ENCODE results near the gene GABARAPL2.
"Not testable (repeated sequence)": the region's sequence is repeated elsewhere in the genome, so short reads cannot be mapped to it uniquely, and the experiment has no call there.

GABARAPL2 gene

GRCh38 chr16:75538882-75539565, 27.2 kb upstream of the GABARAPL2 start:
- H3K9ac ChIP-seq (ENCODE audit: low read depth, low read length); H3K4me1 ChIP-seq (ENCODE audit: insufficient read depth, low read length); H3K36me3 ChIP-seq (ENCODE audit: insufficient read depth, low read length); H3K9me3 ChIP-seq (ENCODE audit: control insufficient read depth, insufficient read depth, low read length): not testable (repeated sequence)

GRCh38 chr16:75541236-75541635, 24.9 kb upstream of the GABARAPL2 start:
- H3K4me1 ChIP-seq (ENCODE audit: insufficient read depth, low read length) = no peaks in the 10 kb centered on the region
- no peak overlapping the region for H3K9ac ChIP-seq (ENCODE audit: low read depth, low read length)
- H3K36me3 ChIP-seq (ENCODE audit: insufficient read depth, low read length) = no peaks in the 10 kb centered on the region
- no peaks in the 10 kb centered on the region for H3K9me3 ChIP-seq (ENCODE audit: control insufficient read depth, insufficient read depth, low read length)

GRCh38 chr16:75542462-75542861, 23.7 kb upstream of the GABARAPL2 start:
- not testable (repeated sequence) for H3K9ac ChIP-seq (ENCODE audit: low read depth, low read length); H3K4me1 ChIP-seq (ENCODE audit: insufficient read depth, low read length); H3K9me3 ChIP-seq (ENCODE audit: control insufficient read depth, insufficient read depth, low read length); H3K36me3 ChIP-seq (ENCODE audit: insufficient read depth, low read length)

- not testable (repeated sequence) for H3K9me3 ChIP-seq (ENCODE audit: control insufficient read depth, insufficient read depth, low read length); H3K36me3 ChIP-seq (ENCODE audit: insufficient read depth, low read length); H3K4me1 ChIP-seq (ENCODE audit: insufficient read depth, low read length); H3K9ac ChIP-seq (ENCODE audit: low read depth, low read length)
Observed at GRCh38 chr16:75545879-75546278, 20.3 kb upstream of the GABARAPL2 start.

- H3K9ac ChIP-seq (ENCODE audit: low read depth, low read length) = no peak overlapping the region
- H3K36me3 ChIP-seq (ENCODE audit: insufficient read depth, low read length) = no peaks in the 10 kb centered on the region; the same call in 1 of the 2 replicates
- no peaks in the 10 kb centered on the region for H3K9me3 ChIP-seq (ENCODE audit: control insufficient read depth, insufficient read depth, low read length)
- H3K4me1 ChIP-seq (ENCODE audit: insufficient read depth, low read length) = 0 out of 2 replicates have a peak, but pooled peaks cover 3% of the 10 kb centered on the region
Observed at GRCh38 chr16:75546293-75546692, 19.9 kb upstream of the GABARAPL2 start.

- not testable (repeated sequence) for H3K4me1 ChIP-seq (ENCODE audit: insufficient read depth, low read length); H3K36me3 ChIP-seq (ENCODE audit: insufficient read depth, low read length); H3K9me3 ChIP-seq (ENCODE audit: control insufficient read depth, insufficient read depth, low read length); H3K9ac ChIP-seq (ENCODE audit: low read depth, low read length)
Observed at GRCh38 chr16:75548456-75548855, 17.7 kb upstream of the GABARAPL2 start.

- Histone ChIP-seq H3K36me3 (ENCODE audit: insufficient read depth, low read length) (no peaks in the 10 kb centered on the region; the same call in 1 of the 2 replicates), H3K4me1 (ENCODE audit: insufficient read depth, low read length) (0 out of 2 replicates have a peak, but pooled peaks cover 3% of the 10 kb centered on the region), H3K9me3 (ENCODE audit: control insufficient read depth, insufficient read depth, low read length) (no peaks in the 10 kb centered on the region), H3K9ac (ENCODE audit: low read depth, low read length) (no peak overlapping the region)
Observed at GRCh38 chr16:75550211-75550662, 15.9 kb upstream of the GABARAPL2 start.

GRCh38 chr16:75552951-75553350, 13.2 kb upstream of the GABARAPL2 start:
- no peaks in the 10 kb centered on the region; the same call in 1 of the 2 replicates for H3K36me3 ChIP-seq (ENCODE audit: insufficient read depth, low read length)
- 0 out of 2 replicates have a peak, but pooled peaks cover 3% of the 10 kb centered on the region for H3K4me1 ChIP-seq (ENCODE audit: insufficient read depth, low read length)
- H3K9ac ChIP-seq (ENCODE audit: low read depth, low read length) = no peak overlapping the region
- H3K9me3 ChIP-seq (ENCODE audit: control insufficient read depth, insufficient read depth, low read length) = no peaks in the 10 kb centered on the region

- no peaks in the 10 kb centered on the region for H3K9me3 ChIP-seq (ENCODE audit: control insufficient read depth, insufficient read depth, low read length)
- peaks cover 3% of the 10 kb centered on the region; the same call in 1 of the 2 replicates for H3K4me1 ChIP-seq (ENCODE audit: insufficient read depth, low read length)
- no peaks in the 10 kb centered on the region for H3K36me3 ChIP-seq (ENCODE audit: insufficient read depth, low read length)
- H3K9ac ChIP-seq (ENCODE audit: low read depth, low read length) = peak overlapping the region; percentile 91
Observed at GRCh38 chr16:75555213-75555706, 10.9 kb upstream of the GABARAPL2 start.

- peak within 1 kb of the TSS; percentile 91 for H3K9ac ChIP-seq (ENCODE audit: low read depth, low read length)
Observed at GRCh38 chr16:75555707-75556430, 10.3 kb upstream of the GABARAPL2 start, which contains the start of gene TMEM231. TSS of gene TMEM231 (minus strand) at chr16:75556252. CDS start at chr16:75556209, 43 bp downstream.

GRCh38 chr16:75556431-75556950, 9.7 kb upstream of the GABARAPL2 start:
- H3K4me1 ChIP-seq (ENCODE audit: insufficient read depth, low read length) = peaks cover 3% of the 10 kb centered on the region; the same call in 1 of the 2 replicates
- H3K9ac ChIP-seq (ENCODE audit: low read depth, low read length) = peak overlapping the region; percentile 91; the same call in 1 of the 2 replicates
- H3K9me3 ChIP-seq (ENCODE audit: control insufficient read depth, insufficient read depth, low read length) = no peaks in the 10 kb centered on the region
- H3K36me3 ChIP-seq (ENCODE audit: insufficient read depth, low read length) = no peaks in the 10 kb centered on the region

More at GRCh38 chr16:75555707-75556430, 10.3 kb upstream of the GABARAPL2 start, which contains the start of gene TMEM231:
- no peaks in the 10 kb centered on the region for H3K36me3 ChIP-seq (ENCODE audit: insufficient read depth, low read length)
- H3K4me1 ChIP-seq (ENCODE audit: insufficient read depth, low read length) = peaks cover 3% of the 10 kb centered on the region; the same call in 1 of the 2 replicates
- no peaks in the 10 kb centered on the region for H3K9me3 ChIP-seq (ENCODE audit: control insufficient read depth, insufficient read depth, low read length)

- no peak overlapping the region for H3K9ac ChIP-seq (ENCODE audit: low read depth, low read length)
- no peaks in the 10 kb centered on the region for H3K36me3 ChIP-seq (ENCODE audit: insufficient read depth, low read length)
- H3K9me3 ChIP-seq (ENCODE audit: control insufficient read depth, insufficient read depth, low read length) = no peaks in the 10 kb centered on the region
- H3K4me1 ChIP-seq (ENCODE audit: insufficient read depth, low read length) = peaks cover 5% of the 10 kb centered on the region
Observed at GRCh38 chr16:75558846-75559401, 7.3 kb upstream of the GABARAPL2 start.

GRCh38 chr16:75559564-75560372, 6.4 kb upstream of the GABARAPL2 start:
- Histone ChIP-seq H3K9me3 (ENCODE audit: control insufficient read depth, insufficient read depth, low read length) (no peaks in the 10 kb centered on the region), H3K9ac (ENCODE audit: low read depth, low read length) (no peak overlapping the region), H3K36me3 (ENCODE audit: insufficient read depth, low read length) (no peaks in the 10 kb centered on the region), H3K4me1 (ENCODE audit: insufficient read depth, low read length) (peaks cover 13% of the 10 kb centered on the region)
